ENCODE measurements around the gene PEX5L.
"Not testable (repeated sequence)": the region's sequence is repeated elsewhere in the genome, so short reads cannot be mapped to it uniquely, and the experiment has no call there.

The PEX5L gene

DNA sequence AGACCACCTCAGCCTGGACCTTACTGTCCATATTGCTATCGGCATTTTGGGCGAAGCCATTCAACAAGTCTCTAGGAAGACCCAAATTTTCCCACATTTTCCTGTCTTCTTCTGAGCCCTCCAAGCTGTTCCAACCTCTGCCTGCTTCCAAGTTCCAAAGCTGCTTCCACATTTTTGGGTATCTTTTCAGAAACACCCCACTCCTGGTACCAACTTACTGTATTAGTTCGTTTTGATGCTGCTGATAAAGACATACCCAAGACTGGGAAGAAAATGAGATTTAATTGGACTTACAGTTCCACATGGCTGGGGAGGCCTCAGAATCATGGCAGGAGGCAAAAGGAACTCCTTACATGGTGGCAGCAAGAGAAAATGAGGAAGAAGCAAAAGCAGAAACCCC is 28.4 kb downstream of the PEX5L start:
- not testable (repeated sequence) for DNase-seq (ENCODE audit: low read depth, low spot score)

DNA sequence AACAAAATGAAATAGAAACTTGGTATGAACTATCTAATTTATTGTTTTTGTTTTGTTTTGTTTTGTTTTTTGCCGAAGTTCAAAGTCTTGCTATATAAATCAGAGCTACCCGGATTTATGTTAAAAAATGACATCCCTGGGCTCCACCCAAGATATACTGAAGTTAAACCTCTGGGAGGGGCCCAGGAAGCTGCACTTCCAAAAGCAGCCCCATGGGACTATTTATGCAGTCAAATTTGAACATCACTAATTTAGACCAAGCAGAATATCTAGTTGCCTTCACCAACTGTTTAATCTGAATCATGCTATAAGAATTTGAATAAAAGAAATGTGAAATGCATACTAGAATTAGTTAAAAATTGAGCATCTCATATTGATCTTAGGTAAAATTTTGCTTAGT is 32.2 kb downstream of the PEX5L start:
- DNase-seq (ENCODE audit: low read depth, low spot score), result no peak

- no peak for DNase-seq (ENCODE audit: low read depth, low spot score)
Measured at GRCh38 chr3:180002006-180002405, 34.7 kb downstream of the PEX5L start.

GRCh38 chr3:180000500-180000899 is 36.2 kb downstream of the PEX5L start:
- no peak for DNase-seq (ENCODE audit: low read depth, low spot score)

DNA sequence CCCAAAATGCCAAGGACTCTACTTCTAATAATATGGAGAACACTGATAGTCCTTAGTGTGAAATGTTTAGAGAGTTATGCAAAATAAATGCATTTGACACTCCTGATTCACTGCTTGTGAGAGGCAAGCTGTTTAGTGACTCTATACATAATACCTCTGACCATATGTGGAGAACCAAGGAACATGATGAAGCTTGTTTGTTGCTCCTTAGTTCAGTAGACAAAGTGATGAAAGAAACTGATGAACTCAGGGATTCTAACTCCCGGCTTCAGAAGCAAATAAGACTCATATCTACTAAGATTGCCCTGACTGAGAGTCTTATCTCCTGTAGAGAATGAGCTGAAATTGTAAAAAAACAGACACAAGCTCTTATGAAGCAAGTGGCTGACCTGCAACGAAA is 41.3 kb downstream of the PEX5L start:
- DNase-seq (ENCODE audit: low read depth, low spot score), result no peak

GRCh38 chr3:179991883-179992282 is 44.9 kb downstream of the PEX5L start:
- no peak for DNase-seq (ENCODE audit: low read depth, low spot score)

DNA sequence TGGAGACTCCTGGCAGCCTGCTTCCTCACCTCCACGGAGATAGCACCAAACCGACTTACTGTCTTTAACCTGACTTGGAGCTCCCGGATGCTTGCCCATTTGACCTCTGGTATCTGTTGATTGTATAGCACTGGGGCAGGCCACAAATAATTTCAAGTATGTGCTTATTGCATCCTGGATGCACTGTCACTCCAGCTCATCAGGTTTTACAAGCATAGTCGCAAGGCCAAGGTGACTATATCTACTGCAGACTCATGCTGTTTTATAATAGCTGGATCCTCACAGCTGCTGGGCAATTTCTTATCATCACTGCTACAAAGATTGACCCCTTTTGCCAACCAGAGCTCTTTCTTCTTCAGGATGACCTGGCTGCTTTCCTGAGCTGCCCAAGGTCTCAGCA is 45.6 kb downstream of the PEX5L start:
- DNase-seq (ENCODE audit: low read depth, low spot score), result no peak

DNA sequence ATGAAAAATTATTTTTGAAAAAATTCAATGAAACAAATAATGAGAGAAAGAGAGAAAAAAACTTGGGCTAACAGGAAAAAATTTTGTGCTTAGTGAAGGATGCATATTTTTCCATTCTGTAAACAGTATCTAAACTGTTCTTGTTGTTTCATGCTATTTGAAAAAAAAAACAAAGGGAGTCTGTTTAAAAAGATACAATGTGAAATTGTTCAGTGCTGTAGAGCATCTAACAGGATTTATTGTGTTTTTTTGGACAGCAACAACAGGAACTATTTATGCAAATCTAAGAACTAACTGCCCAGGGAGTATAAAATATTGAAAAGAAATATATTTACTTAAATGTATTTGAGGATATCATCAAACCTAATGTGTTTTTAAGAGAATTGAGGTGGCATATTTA is 55.1 kb downstream of the PEX5L start:
- no peak for DNase-seq (ENCODE audit: low read depth, low spot score)

- no peak for DNase-seq (ENCODE audit: low read depth, low spot score)
Measured at GRCh38 chr3:179977356-179977755, 59.4 kb downstream of the PEX5L start.

GRCh38 chr3:179973931-179974361 is 62.8 kb downstream of the PEX5L start:
- no peak for DNase-seq (ENCODE audit: low read depth, low spot score)

GRCh38 chr3:179972881-179973423 is 63.8 kb downstream of the PEX5L start:
- DNase-seq (ENCODE audit: low read depth, low spot score), result no peak

DNA sequence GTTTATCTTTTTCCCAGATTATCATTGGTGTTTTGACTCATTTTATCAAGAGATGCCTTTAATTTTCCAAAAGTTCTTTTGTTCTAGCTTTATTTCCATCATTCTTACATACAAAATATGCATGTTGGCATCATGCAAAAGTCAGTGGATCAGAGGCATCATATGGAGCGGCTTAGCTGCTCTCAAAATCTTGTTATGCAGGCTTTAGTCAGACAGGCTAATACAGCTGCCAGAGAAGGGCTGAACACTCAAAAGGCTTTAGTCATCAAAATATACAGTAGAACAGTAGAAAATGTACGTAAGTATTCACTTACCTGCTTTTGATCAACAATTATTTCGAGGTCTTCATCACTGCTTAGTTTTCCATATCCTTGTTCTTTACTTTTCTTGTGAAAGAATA is 65.5 kb downstream of the PEX5L start:
- DNase-seq (ENCODE audit: low read depth, low spot score), result no peak

DNA sequence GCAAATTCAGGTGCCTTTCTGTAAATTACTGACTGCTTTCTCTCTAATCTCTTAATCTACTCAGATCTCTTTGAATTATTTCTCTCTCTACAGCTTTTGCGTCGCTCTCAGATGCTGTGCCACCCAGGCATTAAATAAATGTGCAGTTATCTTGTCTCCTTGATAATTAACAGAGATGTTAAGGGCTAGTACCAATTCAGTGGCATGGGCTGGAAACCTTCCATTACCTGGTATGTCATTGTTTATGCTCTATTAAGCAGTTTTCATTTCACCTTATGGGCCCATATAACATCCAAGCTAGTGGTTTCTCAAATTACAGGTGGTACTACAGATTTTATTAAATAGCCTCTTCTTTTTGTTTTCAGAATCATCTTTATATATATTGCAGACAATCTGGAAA is 66.0 kb downstream of the PEX5L start:
- DNase-seq (ENCODE audit: low read depth, low spot score), result no peak

DNA sequence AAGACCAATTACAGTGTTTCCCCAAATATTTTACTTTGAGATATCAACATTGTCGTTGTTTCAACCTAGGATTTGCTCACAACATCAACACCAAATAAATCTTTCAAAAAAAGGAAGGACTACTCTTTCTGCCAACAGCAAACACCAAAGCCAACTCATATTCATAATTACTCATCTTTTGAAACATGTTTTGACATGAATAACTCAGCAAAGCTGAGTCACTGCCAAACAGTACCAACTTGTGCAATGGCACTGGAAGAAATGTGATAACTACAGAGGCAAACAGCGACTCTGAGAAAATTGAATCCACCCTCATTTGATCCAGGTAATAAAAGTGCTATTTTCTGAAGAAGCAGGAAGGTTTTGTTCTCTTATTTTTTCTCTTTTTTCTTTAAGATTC is 67.2 kb downstream of the PEX5L start:
- no peak for DNase-seq (ENCODE audit: low read depth, low spot score)

- no peak for DNase-seq (ENCODE audit: low read depth, low spot score)
Measured at GRCh38 chr3:179967622-179968021, 69.1 kb downstream of the PEX5L start.

- DNase-seq (ENCODE audit: low read depth, low spot score), result no peak
Measured at GRCh38 chr3:179964890-179965289, 71.8 kb downstream of the PEX5L start.

DNA sequence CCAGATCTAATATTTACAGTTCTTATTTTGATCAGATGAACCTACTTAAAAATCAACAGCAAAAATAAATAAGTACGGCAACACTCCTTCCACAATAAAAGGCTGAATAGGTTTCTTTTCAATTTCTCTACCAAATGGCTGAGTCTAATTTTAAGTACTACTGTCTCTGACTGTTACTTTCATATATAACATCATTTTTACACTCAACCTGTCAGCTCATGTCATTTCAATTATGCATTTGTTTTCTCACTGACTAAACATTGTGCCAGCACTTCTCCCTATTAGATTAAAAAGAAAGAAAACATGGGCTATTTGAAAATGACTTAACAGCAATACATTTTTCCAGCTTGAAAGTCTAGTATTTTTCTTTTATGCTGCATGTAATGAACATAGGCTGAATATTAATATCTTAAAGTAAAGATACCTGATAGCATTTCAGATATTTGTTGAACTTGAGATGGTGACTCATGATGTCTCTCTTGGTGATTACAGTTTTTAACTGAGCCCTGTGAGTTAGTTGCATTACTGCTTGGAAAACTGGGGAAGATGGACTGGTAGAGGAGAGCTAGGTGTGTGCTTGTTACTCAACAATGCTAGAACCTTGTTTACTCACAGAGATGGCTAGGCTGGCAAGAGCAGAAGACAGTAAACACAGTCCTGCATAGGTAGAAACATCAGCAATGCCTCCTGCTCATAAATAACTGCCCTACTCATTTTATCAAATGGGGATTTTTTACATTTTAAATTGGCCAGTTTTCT is 73.9 kb downstream of the PEX5L start:
- DNase-seq (ENCODE audit: low read depth, low spot score), result no peak

DNA sequence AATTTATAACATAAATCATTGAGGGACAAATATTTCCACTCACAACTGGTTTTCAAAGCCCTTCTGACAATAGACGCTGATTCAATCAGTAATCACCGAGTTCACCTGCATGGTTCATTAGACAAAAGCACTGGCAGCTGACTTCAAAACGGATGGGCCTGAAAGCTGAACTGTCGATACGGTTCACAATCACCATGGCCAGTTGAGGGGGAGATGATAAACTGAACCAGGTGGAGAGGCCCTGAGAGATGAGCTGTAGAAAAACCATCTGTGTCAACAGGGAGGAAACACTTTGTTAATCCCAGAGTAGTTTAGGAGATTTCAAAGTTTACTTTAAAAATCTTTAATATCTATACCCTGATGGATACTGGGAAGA is 75.0 kb downstream of the PEX5L start:
- DNase-seq (ENCODE audit: low read depth, low spot score), result no peak

- DNase-seq (ENCODE audit: low read depth, low spot score), result no peak
Measured at GRCh38 chr3:179961071-179961702, 75.5 kb downstream of the PEX5L start.

GRCh38 chr3:179958759-179959158 is 78.0 kb downstream of the PEX5L start:
- no peak for DNase-seq (ENCODE audit: low read depth, low spot score)

DNA sequence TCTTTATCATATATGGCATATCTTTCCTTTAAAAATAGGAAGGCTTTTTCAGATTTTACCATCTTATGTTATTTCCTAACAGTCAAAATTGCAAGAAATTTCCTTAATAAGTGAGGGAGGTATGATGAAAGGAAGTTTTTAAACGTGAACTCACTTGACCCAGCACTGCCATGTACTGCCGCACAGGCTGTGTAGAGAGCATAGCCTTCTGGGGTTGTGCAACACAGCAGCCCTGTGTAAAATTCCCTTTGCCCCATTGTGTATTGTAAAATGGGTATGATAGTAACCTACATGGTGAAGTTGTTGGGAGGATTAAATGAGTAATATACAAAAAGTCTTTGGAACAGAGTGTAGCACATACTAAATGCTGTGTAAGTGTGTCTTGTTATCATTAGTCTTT is 78.6 kb downstream of the PEX5L start:
- no peak for DNase-seq (ENCODE audit: low read depth, low spot score)

DNA sequence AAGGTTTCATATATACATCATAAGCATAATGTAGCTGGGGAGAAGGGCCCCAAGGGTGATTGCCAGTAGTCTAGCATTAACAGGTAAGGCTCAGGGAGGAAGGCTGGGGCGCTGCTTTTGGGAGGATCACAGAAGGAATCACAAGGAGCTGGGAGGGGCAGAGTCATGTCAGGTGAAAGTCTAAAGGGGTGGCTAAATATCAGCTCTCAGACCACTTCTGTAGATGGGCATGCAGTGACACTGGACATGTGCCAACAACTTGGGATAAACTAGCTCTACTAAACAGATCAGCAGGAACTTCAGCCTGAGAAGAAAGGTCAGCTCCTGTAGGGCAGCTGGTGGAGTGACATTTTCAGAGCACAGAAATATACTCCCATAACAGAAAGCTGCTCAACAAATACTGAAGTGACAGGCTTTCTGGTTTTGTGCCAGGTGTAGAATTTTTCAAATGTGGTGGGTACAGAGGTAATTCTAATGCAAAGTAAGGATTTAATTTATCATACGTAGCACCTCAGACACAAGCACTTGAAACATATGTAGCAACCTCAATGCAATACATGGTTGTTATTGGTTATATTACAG is 79.4 kb downstream of the PEX5L start:
- no peak for DNase-seq (ENCODE audit: low read depth, low spot score)

DNA sequence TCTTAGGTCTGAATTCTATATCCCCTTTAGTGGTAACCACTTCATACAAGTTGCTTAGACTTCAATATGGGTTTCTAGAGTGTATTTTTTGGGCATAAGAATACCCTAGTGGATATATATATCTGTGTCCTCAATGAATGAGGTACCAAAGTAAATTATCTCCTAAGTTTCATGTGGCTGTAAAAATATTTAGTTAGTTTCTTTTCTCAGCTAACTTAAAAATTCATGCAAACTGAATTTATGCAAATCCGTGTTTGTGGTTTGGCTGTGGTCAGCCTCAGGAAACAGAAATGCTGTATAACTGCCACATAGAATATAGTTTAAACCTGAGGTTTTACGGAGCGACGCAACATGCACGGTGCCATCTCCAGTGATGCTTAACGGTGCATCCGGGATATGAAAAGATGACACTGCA is 80.3 kb downstream of the PEX5L start:
- DNase-seq (ENCODE audit: low read depth, low spot score), result no peak
